GM18951 (cell line): Measurements from ENCODE around the gene BTBD9.

Experiments used
- POLR2A ChIP-seq: IDR thresholded peaks from 4 replicates; pipeline ENCODE4 v1.6.1; 2011; ENCODE audit warnings: mild to moderate bottlenecking; ENCODE audit not compliant: insufficient read length, insufficient read depth; ENCODE audit errors: extremely low read depth
- in situ Hi-C: fragments of 300-500 bp; cut with MboI; formaldehyde crosslinking; loops from one replicate; pipeline ENCODE4 v1.12.0; 2022; ENCODE audit warnings: low sequenced_read_pairs, mixed read lengths, inconsistent platforms; ENCODE audit not compliant: unreplicated experiment

BTBD9 gene

GRCh38 chr6:38467566-38467965 lies 172.2 kb downstream of the BTBD9 start:
- in situ Hi-C loops, result no loop called here
- TF ChIP-seq POLR2A, result no peak

GRCh38 chr6:38460186-38460585 lies 179.5 kb downstream of the BTBD9 start:
- TF ChIP-seq POLR2A, result no peak
- in situ Hi-C loops, result no loop called here

GRCh38 chr6:38459291-38459690 lies 180.4 kb downstream of the BTBD9 start:
- TF ChIP-seq POLR2A, result no peak
- in situ Hi-C loops, result no loop called here

- TF ChIP-seq POLR2A, result no peak
- in situ Hi-C loops, result no loop called here
These were observed 185.9 kb downstream of the BTBD9 start for GRCh38 chr6:38453861-38454260.

- no peak for TF ChIP-seq POLR2A
These were observed 186.7 kb downstream of the BTBD9 start for GRCh38 chr6:38452816-38453660.

GRCh38 chr6:38450717-38451116 lies 189.0 kb downstream of the BTBD9 start:
- in situ Hi-C loops, result no loop called here
- no peak for TF ChIP-seq POLR2A

More at GRCh38 chr6:38452816-38453660, 186.7 kb downstream of the BTBD9 start:
- in situ Hi-C loops, result no loop called here

- TF ChIP-seq POLR2A, result no peak
- in situ Hi-C loops, result no loop called here
These were observed 193.8 kb downstream of the BTBD9 start for GRCh38 chr6:38445925-38446324.

GRCh38 chr6:38445336-38445735 lies 194.4 kb downstream of the BTBD9 start:
- TF ChIP-seq POLR2A, result no peak
- in situ Hi-C loops, result no loop called here

GRCh38 chr6:38443352-38444144 lies 196.2 kb downstream of the BTBD9 start:
- in situ Hi-C loops, result no loop called here

GRCh38 chr6:38438097-38438496 lies 201.6 kb downstream of the BTBD9 start:
- in situ Hi-C loops, result no loop called here
- TF ChIP-seq POLR2A, result no peak

More at GRCh38 chr6:38443352-38444144, 196.2 kb downstream of the BTBD9 start:
- no peak for TF ChIP-seq POLR2A

- in situ Hi-C loops, result no loop called here
- TF ChIP-seq POLR2A, result no peak
These were observed 202.8 kb downstream of the BTBD9 start for GRCh38 chr6:38436726-38437465.

- TF ChIP-seq POLR2A, result no peak
These were observed 204.4 kb downstream of the BTBD9 start for GRCh38 chr6:38435330-38435729.

GRCh38 chr6:38434051-38434450 lies 205.7 kb downstream of the BTBD9 start:
- in situ Hi-C loops, result no loop called here

More at GRCh38 chr6:38435330-38435729, 204.4 kb downstream of the BTBD9 start:
- in situ Hi-C loops, result no loop called here

More at GRCh38 chr6:38434051-38434450, 205.7 kb downstream of the BTBD9 start:
- TF ChIP-seq POLR2A, result no peak
